Gastrocnemius medialis (tissue), 4 donors: Measurements from ENCODE around the gene APOBEC3C.
"Not testable (repeated sequence)": the region's sequence is repeated elsewhere in the genome, so short reads cannot be mapped to it uniquely, and the experiment has no call there.

ENCODE experiments used
- POLR2A ChIP-seq, 2 donors: fragments of 450-650 bp; IDR thresholded peaks; one replicate each; pipeline ENCODE4 v1.6.1; 2017; ENCODE audit warnings: antibody characterized with exemption in 2 of 2, mild to moderate bottlenecking in 2 of 2, moderate library complexity in 2 of 2
- TF ChIP-seq, protein P1 (sequence below), 5 experiments: fragments of 450-650 bp in 3 of 5; fragments of 200-600 bp in 2 of 5; sonication (generic) in 2 of 5; IDR thresholded peaks in 4 of 5; conservative IDR thresholded peaks in 1 of 5; 1 replicate in 4 of 5; 2 replicates in 1 of 5; pipeline ENCODE4 v1.5.1; 2016 to 2019; ENCODE audit warnings: antibody characterized with exemption in 5 of 5, mild to moderate bottlenecking in 3 of 5, moderate library complexity in 3 of 5

- TF ChIP-seq, protein P1, sequence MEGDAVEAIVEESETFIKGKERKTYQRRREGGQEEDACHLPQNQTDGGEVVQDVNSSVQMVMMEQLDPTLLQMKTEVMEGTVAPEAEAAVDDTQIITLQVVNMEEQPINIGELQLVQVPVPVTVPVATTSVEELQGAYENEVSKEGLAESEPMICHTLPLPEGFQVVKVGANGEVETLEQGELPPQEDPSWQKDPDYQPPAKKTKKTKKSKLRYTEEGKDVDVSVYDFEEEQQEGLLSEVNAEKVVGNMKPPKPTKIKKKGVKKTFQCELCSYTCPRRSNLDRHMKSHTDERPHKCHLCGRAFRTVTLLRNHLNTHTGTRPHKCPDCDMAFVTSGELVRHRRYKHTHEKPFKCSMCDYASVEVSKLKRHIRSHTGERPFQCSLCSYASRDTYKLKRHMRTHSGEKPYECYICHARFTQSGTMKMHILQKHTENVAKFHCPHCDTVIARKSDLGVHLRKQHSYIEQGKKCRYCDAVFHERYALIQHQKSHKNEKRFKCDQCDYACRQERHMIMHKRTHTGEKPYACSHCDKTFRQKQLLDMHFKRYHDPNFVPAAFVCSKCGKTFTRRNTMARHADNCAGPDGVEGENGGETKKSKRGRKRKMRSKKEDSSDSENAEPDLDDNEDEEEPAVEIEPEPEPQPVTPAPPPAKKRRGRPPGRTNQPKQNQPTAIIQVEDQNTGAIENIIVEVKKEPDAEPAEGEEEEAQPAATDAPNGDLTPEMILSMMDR (IDR thresholded peaks at IDR 0.05 in 4 of 5, conservative IDR thresholded peaks at IDR 0.05 in 1 of 5), result not testable (repeated sequence)
- TF ChIP-seq POLR2A (IDR thresholded peaks at IDR 0.05), result not testable (repeated sequence)
These were observed 665 bp downstream of the APOBEC3C start for GRCh38 chr22:39014723-39015121.
